GM19372 (cell line): ENCODE data around the gene HNRNPA1.

Experiments
- ATAC-seq: cut with Tn5 transposase; IDR thresholded peaks from one replicate; pipeline ENCODE4 v1.9.1; 2021; ENCODE audit warnings: mild to moderate bottlenecking, low read depth, moderate library complexity; ENCODE audit not compliant: unreplicated experiment

The HNRNPA1 gene

GRCh38 chr12:54331461-54331860 is 50.9 kb downstream of the HNRNPA1 start:
- ATAC-seq = no peak

GRCh38 chr12:54333420-54334034 is 53.0 kb downstream of the HNRNPA1 start:
- no peak for ATAC-seq
